Measurements from ENCODE around the gene ITGA11.

The ITGA11 gene

GRCh38 chr15:68375191-68375631 lies 56.8 kb downstream of the ITGA11 start:
- no peak for DNase-seq (ENCODE audit: low read depth)

- DNase-seq (ENCODE audit: low read depth), result no peak
Observed at GRCh38 chr15:68374168-68374745, 57.7 kb downstream of the ITGA11 start.

GRCh38 chr15:68373028-68373427 lies 58.9 kb downstream of the ITGA11 start:
- DNase-seq (ENCODE audit: low read depth), result no peak

GRCh38 chr15:68372291-68372811 lies 59.6 kb downstream of the ITGA11 start:
- DNase-seq (ENCODE audit: low read depth), result no peak

GRCh38 chr15:68371851-68372250 lies 60.1 kb downstream of the ITGA11 start:
- no peak for DNase-seq (ENCODE audit: low read depth)

- DNase-seq (ENCODE audit: low read depth), result no peak
Observed at GRCh38 chr15:68371160-68371559, 60.8 kb downstream of the ITGA11 start.

GRCh38 chr15:68370768-68371151 lies 61.2 kb downstream of the ITGA11 start:
- DNase-seq (ENCODE audit: low read depth), result no peak

- no peak for DNase-seq (ENCODE audit: low read depth)
Observed at GRCh38 chr15:68369931-68370767, 61.8 kb downstream of the ITGA11 start.

GRCh38 chr15:68368731-68369435 lies 63.1 kb downstream of the ITGA11 start:
- no peak for DNase-seq (ENCODE audit: low read depth)

GRCh38 chr15:68367992-68368391 lies 64.0 kb downstream of the ITGA11 start:
- no peak for DNase-seq (ENCODE audit: low read depth)

GRCh38 chr15:68367226-68367625 lies 64.7 kb downstream of the ITGA11 start:
- no peak for DNase-seq (ENCODE audit: low read depth)

- no peak for DNase-seq (ENCODE audit: low read depth)
Observed at GRCh38 chr15:68366314-68366713, 65.6 kb downstream of the ITGA11 start.

GRCh38 chr15:68365770-68366169 lies 66.2 kb downstream of the ITGA11 start:
- DNase-seq (ENCODE audit: low read depth), result no peak

GRCh38 chr15:68365140-68365745 lies 66.7 kb downstream of the ITGA11 start:
- DNase-seq (ENCODE audit: low read depth), result no peak

GRCh38 chr15:68364660-68365035 lies 67.3 kb downstream of the ITGA11 start:
- DNase-seq (ENCODE audit: low read depth), result no peak

GRCh38 chr15:68364028-68364659 lies 67.8 kb downstream of the ITGA11 start:
- DNase-seq (ENCODE audit: low read depth), result no peak

GRCh38 chr15:68363353-68363752 lies 68.6 kb downstream of the ITGA11 start:
- no peak for DNase-seq (ENCODE audit: low read depth)

GRCh38 chr15:68362537-68363126 lies 69.3 kb downstream of the ITGA11 start:
- no peak for DNase-seq (ENCODE audit: low read depth)

- no peak for DNase-seq (ENCODE audit: low read depth)
Observed at GRCh38 chr15:68360721-68361120, 71.2 kb downstream of the ITGA11 start.

GRCh38 chr15:68356778-68357177 lies 75.2 kb downstream of the ITGA11 start:
- no peak for DNase-seq (ENCODE audit: low read depth)

- no peak for DNase-seq (ENCODE audit: low read depth)
Observed at GRCh38 chr15:68354923-68355322, 77.0 kb downstream of the ITGA11 start.

GRCh38 chr15:68354268-68354667 lies 77.7 kb downstream of the ITGA11 start:
- DNase-seq (ENCODE audit: low read depth), result no peak

Measured in stimulated activated CD8-positive, alpha-beta memory T cell treated with anti-CD3 and anti-CD28 coated beads, Interleukin-12 subunit alpha, Interleukin-12 subunit beta, amount 100 ng/mL, for 4 hours (primary cell).